T1000 (cell line): ENCODE results near the gene RAD51B.

Experiments used
- DNase-seq: peaks from one replicate; lab custom pipeline; 2025; ENCODE audit warnings: mixed read lengths; lab: John Stamatoyannopoulos, UW

Gene RAD51B

GRCh38 chr14:68511129-68512047 lies 691.8 kb downstream of the RAD51B start:
- DNase-seq, result no peak

GRCh38 chr14:68512088-68512487 lies 692.5 kb downstream of the RAD51B start:
- DNase-seq, result no peak

GRCh38 chr14:68513137-68513536 lies 693.6 kb downstream of the RAD51B start:
- no peak for DNase-seq

GRCh38 chr14:68513838-68514607 lies 694.4 kb downstream of the RAD51B start:
- no peak for DNase-seq

GRCh38 chr14:68514608-68515194 lies 695.1 kb downstream of the RAD51B start:
- DNase-seq, result no peak

GRCh38 chr14:68516342-68516741 lies 696.8 kb downstream of the RAD51B start:
- no peak for DNase-seq

- DNase-seq, result no peak
Measured at GRCh38 chr14:68518166-68518565, 698.6 kb downstream of the RAD51B start.

GRCh38 chr14:68518761-68519670 lies 699.4 kb downstream of the RAD51B start:
- DNase-seq, result no peak

GRCh38 chr14:68519671-68520187 lies 700.1 kb downstream of the RAD51B start:
- no peak for DNase-seq

GRCh38 chr14:68520637-68521556 lies 701.3 kb downstream of the RAD51B start:
- no peak for DNase-seq

- DNase-seq, result no peak
Measured at GRCh38 chr14:68521557-68521901, 702.0 kb downstream of the RAD51B start.

- no peak for DNase-seq
Measured at GRCh38 chr14:68521961-68522509, 702.5 kb downstream of the RAD51B start.

GRCh38 chr14:68522510-68523325 lies 703.1 kb downstream of the RAD51B start:
- no peak for DNase-seq

- DNase-seq, result no peak
Measured at GRCh38 chr14:68523326-68523610, 703.7 kb downstream of the RAD51B start.

- DNase-seq, result no peak
Measured at GRCh38 chr14:68523989-68524725, 704.6 kb downstream of the RAD51B start.

- no peak for DNase-seq
Measured at GRCh38 chr14:68525516-68525915, 705.9 kb downstream of the RAD51B start.

- no peak for DNase-seq
Measured at GRCh38 chr14:68526512-68527091, 707.0 kb downstream of the RAD51B start.

- no peak for DNase-seq
Measured at GRCh38 chr14:68527329-68527851, 707.8 kb downstream of the RAD51B start.
